ENCODE measurements around the gene SMARCA2.
"Not testable (repeated sequence)": the region's sequence is repeated elsewhere in the genome, so short reads cannot be mapped to it uniquely, and the experiment has no call there.

SMARCA2 gene

DNA sequence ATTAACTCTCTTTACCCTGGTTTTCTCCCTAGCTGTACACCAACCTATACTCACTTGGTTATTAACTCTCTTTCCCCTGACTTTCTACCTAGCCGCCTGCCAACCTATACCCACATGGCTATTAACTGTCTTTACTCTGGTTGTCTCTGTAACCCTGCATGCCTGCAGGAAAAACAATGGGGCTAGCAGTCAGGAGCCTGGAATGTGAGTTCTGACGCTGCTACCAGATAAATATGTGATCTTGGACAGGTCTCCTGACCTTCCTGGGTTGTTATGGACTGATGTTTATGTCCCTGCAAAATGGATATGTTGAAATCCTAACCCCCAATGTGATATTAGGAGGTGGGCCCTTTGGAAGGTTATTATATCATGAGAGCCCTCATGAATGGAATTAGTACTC lies 119.2 kb downstream of the SMARCA2 start:
- Histone ChIP-seq H3K9me3 (ENCODE audit: insufficient read depth, low read depth, low read length) (no peaks in the 10 kb centered on the region), H3K9ac (ENCODE audit: low read depth, low read length) (no peak overlapping the region), H3K36me3 (ENCODE audit: insufficient read depth, low read depth, low read length) (no peaks in the 10 kb centered on the region)

DNA sequence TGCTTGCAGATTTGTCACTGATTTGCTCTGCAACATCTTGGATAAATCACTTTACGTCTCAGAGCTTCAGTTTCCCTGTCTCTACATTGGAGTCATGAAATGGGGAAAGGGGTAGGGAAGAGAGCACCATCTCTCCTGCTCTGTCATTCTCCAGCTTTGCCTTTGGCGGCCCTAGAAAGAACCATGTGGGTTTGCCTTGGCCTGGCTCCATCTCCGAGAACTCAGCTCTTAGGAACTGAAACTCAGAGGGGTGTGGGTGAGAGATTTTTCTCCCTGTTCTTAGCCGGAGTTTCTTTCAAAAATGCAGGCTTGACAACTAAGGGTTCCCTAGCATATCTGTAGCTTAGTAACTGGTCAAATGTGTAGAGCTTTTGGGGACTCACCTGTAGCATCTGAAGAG lies 123.5 kb downstream of the SMARCA2 start:
- Histone ChIP-seq H3K9ac (ENCODE audit: low read depth, low read length) (no peak overlapping the region), H3K27ac (ENCODE audit: low read length) (no peak overlapping the region), H3K4me3 (ENCODE audit: low read length) (no peak overlapping the region), H3K9me3 (ENCODE audit: insufficient read depth, low read depth, low read length) (no peaks in the 10 kb centered on the region), H3K4me1 (ENCODE audit: insufficient read depth, low read length) (peaks cover 10% of the 10 kb centered on the region; the same call in 1 of the 2 replicates), H3K27me3 (ENCODE audit: insufficient read depth, low read length) (no peaks in the 10 kb centered on the region), H3K36me3 (ENCODE audit: insufficient read depth, low read depth, low read length) (no peaks in the 10 kb centered on the region)

More for the DNA sequence above, 119.2 kb downstream of the SMARCA2 start:
- Histone ChIP-seq H3K27ac (ENCODE audit: low read length) (no peak overlapping the region), H3K4me1 (ENCODE audit: insufficient read depth, low read length) (peaks cover 7% of the 10 kb centered on the region), H3K27me3 (ENCODE audit: insufficient read depth, low read length) (no peaks in the 10 kb centered on the region), H3K4me3 (ENCODE audit: low read length) (no peak overlapping the region)

DNA sequence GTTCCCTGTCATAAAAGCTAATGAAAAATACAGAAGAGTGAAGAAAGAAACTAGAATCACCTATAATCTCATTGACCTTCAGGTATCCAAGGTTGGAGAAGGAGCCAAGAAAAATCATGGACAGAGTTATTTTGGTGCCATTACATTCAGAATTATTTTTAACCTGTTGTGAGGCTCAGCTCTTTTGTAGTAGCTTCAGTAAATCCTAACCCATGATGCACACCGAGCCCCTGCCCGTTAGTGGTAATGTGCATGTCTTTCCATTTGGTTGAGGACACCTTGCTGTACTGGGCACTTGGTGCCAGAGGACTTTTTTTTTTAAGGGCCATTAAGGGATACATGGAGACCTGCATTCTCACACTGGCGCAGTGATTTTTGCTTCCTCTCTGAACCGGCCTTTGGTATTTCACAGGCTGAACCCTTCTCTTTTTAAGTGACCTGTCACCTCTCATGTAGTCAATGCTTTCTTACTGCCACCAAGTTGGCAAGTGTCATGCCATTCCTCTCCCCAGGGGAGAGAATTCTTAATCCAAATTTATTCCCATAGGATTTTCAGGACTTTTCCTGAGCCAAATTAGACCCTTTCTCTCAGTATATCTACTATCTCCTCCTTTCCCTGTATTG lies 125.6 kb downstream of the SMARCA2 start:
- Histone ChIP-seq H3K36me3 (ENCODE audit: insufficient read depth, low read depth, low read length) (no peaks in the 10 kb centered on the region), H3K4me1 (ENCODE audit: insufficient read depth, low read length) (peaks cover 5% of the 10 kb centered on the region; the same call in 1 of the 2 replicates), H3K27ac (ENCODE audit: low read length) (no peak overlapping the region), H3K4me3 (ENCODE audit: low read length) (no peak overlapping the region), H3K27me3 (ENCODE audit: insufficient read depth, low read length) (no peaks in the 10 kb centered on the region), H3K9me3 (ENCODE audit: insufficient read depth, low read depth, low read length) (no peaks in the 10 kb centered on the region), H3K9ac (ENCODE audit: low read depth, low read length) (no peak overlapping the region)

DNA sequence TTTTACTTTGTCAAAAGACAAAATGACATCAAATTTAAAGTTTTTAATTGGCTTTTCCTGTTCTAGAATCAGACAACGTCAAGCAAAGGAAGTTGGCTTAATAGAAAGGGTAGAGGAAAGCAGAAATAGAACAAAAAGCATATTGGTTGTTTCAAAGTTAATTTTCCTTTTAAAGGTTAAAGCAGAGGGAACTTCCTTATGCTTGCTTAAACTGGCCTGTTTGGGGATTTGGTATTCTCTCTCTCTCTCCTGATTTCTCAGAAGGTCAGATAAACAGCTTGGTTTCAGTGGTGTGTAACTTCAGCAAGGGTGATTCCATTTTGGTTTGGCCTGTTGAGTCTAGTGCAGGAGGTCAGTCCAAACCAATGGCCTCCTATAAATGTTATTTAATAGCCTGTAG lies 127.1 kb downstream of the SMARCA2 start:
- no peaks in the 10 kb centered on the region for H3K9me3 ChIP-seq (ENCODE audit: insufficient read depth, low read depth, low read length)
- no peaks in the 10 kb centered on the region for H3K36me3 ChIP-seq (ENCODE audit: insufficient read depth, low read depth, low read length)
- no peak overlapping the region for H3K27ac ChIP-seq (ENCODE audit: low read length)
- H3K27me3 ChIP-seq (ENCODE audit: insufficient read depth, low read length): no peaks in the 10 kb centered on the region
- H3K9ac ChIP-seq (ENCODE audit: low read depth, low read length): no peak overlapping the region
- no peak overlapping the region for H3K4me3 ChIP-seq (ENCODE audit: low read length)
- H3K4me1 ChIP-seq (ENCODE audit: insufficient read depth, low read length): peaks cover 8% of the 10 kb centered on the region; the same call in 1 of the 2 replicates

GRCh38 chr9:2144619-2145018 lies 129.5 kb downstream of the SMARCA2 start:
- H3K36me3 ChIP-seq (ENCODE audit: insufficient read depth, low read depth, low read length): no peaks in the 10 kb centered on the region
- peaks cover 8% of the 10 kb centered on the region; the same call in 1 of the 2 replicates for H3K4me1 ChIP-seq (ENCODE audit: insufficient read depth, low read length)
- H3K9ac ChIP-seq (ENCODE audit: low read depth, low read length): no peak overlapping the region
- no peak overlapping the region for H3K27ac ChIP-seq (ENCODE audit: low read length)
- no peaks in the 10 kb centered on the region for H3K27me3 ChIP-seq (ENCODE audit: insufficient read depth, low read length)
- H3K9me3 ChIP-seq (ENCODE audit: insufficient read depth, low read depth, low read length): no peaks in the 10 kb centered on the region
- no peak overlapping the region for H3K4me3 ChIP-seq (ENCODE audit: low read length)

DNA sequence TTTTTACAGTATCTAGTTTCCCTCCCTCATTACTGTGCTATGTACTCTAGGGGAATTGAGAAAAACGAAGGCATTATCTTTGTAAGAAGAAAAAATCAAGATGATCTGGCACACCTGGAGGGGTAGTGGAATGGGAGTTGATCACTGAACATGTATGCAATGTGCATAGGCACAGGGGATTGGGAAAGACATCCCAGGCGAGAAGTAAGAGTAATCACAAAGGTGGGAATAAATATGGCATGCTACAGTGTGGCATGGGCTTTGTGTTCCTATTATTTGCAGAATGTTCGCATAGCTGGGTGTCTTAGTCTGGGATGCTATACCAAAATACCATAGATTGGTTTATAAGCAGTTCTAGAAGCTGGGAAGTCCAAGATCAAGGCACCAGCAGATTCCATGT lies 130.6 kb downstream of the SMARCA2 start:
- Histone ChIP-seq H3K4me1 (ENCODE audit: insufficient read depth, low read length) (peaks cover 8% of the 10 kb centered on the region; the same call in 1 of the 2 replicates), H3K27me3 (ENCODE audit: insufficient read depth, low read length) (no peaks in the 10 kb centered on the region), H3K4me3 (ENCODE audit: low read length) (no peak overlapping the region), H3K27ac (ENCODE audit: low read length) (no peak overlapping the region), H3K9me3 (ENCODE audit: insufficient read depth, low read depth, low read length) (no peaks in the 10 kb centered on the region), H3K9ac (ENCODE audit: low read depth, low read length) (no peak overlapping the region), H3K36me3 (ENCODE audit: insufficient read depth, low read depth, low read length) (no peaks in the 10 kb centered on the region)

DNA sequence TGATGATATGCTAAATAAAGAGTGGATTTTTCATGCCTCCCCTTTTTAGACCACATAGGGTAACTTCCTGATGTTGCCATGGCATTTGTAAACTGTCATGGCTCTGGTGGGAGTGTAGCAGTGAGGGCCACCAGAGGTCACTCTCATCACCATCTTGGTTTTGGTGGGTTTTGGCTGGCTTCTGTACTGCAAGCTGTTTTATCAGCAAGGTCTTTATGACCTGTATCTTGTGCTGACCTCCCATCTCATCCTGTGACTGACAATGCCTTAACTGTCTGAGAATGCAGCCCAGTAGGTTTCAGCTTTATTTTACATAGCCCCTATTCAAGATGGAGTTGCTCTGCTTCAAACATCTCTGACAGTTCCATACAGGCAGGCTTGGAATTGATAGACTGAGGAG lies 131.6 kb downstream of the SMARCA2 start:
- H3K9ac ChIP-seq (ENCODE audit: low read depth, low read length); H3K27ac ChIP-seq (ENCODE audit: low read length); H3K27me3 ChIP-seq (ENCODE audit: insufficient read depth, low read length); H3K36me3 ChIP-seq (ENCODE audit: insufficient read depth, low read depth, low read length); H3K4me3 ChIP-seq (ENCODE audit: low read length); H3K4me1 ChIP-seq (ENCODE audit: insufficient read depth, low read length); H3K9me3 ChIP-seq (ENCODE audit: insufficient read depth, low read depth, low read length): not testable (repeated sequence)

DNA sequence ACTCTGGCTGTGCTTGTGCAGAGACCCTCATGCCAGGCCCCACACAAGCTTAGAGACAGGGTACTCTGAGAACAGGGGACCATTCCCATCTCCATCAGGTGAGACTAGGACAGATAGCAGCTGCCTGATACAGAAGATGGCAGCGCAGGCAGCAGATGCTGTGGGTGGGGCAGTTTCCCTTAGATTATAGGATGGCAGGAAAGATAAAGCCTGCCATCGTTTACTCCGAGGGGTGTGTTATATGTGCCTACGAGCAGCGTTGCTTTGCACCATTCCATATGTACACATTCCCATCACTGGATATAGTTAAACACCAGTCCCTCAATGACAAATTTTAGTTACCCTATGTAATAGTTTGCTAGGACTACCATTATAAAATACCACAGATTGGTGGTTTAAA lies 135.2 kb downstream of the SMARCA2 start:
- peaks cover 3% of the 10 kb centered on the region; the same call in 1 of the 2 replicates for H3K4me1 ChIP-seq (ENCODE audit: insufficient read depth, low read length)
- no peak overlapping the region for H3K9ac ChIP-seq (ENCODE audit: low read depth, low read length)
- H3K27me3 ChIP-seq (ENCODE audit: insufficient read depth, low read length): no peaks in the 10 kb centered on the region
- H3K9me3 ChIP-seq (ENCODE audit: insufficient read depth, low read depth, low read length): no peaks in the 10 kb centered on the region
- no peak overlapping the region for H3K27ac ChIP-seq (ENCODE audit: low read length)
- no peak overlapping the region for H3K4me3 ChIP-seq (ENCODE audit: low read length)
- H3K36me3 ChIP-seq (ENCODE audit: insufficient read depth, low read depth, low read length): no peaks in the 10 kb centered on the region

GRCh38 chr9:2151171-2151570 lies 136.0 kb downstream of the SMARCA2 start:
- Histone ChIP-seq H3K9me3 (ENCODE audit: insufficient read depth, low read depth, low read length) (no peaks in the 10 kb centered on the region), H3K27me3 (ENCODE audit: insufficient read depth, low read length) (no peaks in the 10 kb centered on the region), H3K4me3 (ENCODE audit: low read length) (no peak overlapping the region), H3K4me1 (ENCODE audit: insufficient read depth, low read length) (peaks cover 3% of the 10 kb centered on the region; the same call in 1 of the 2 replicates), H3K27ac (ENCODE audit: low read length) (no peak overlapping the region), H3K36me3 (ENCODE audit: insufficient read depth, low read depth, low read length) (no peaks in the 10 kb centered on the region), H3K9ac (ENCODE audit: low read depth, low read length) (no peak overlapping the region)

- H3K9me3 ChIP-seq (ENCODE audit: insufficient read depth, low read depth, low read length): no peaks in the 10 kb centered on the region
- no peaks in the 10 kb centered on the region for H3K36me3 ChIP-seq (ENCODE audit: insufficient read depth, low read depth, low read length)
- H3K9ac ChIP-seq (ENCODE audit: low read depth, low read length): no peak overlapping the region
- H3K27ac ChIP-seq (ENCODE audit: low read length): no peak overlapping the region
- H3K4me3 ChIP-seq (ENCODE audit: low read length): no peak overlapping the region
- no peaks in the 10 kb centered on the region for H3K27me3 ChIP-seq (ENCODE audit: insufficient read depth, low read length)
- H3K4me1 ChIP-seq (ENCODE audit: insufficient read depth, low read length): peaks cover 13% of the 10 kb centered on the region
Measured at GRCh38 chr9:2152966-2153629, 138.0 kb downstream of the SMARCA2 start.

GRCh38 chr9:2153630-2154217 lies 138.6 kb downstream of the SMARCA2 start:
- H3K27me3 ChIP-seq (ENCODE audit: insufficient read depth, low read length): no peaks in the 10 kb centered on the region
- H3K4me3 ChIP-seq (ENCODE audit: low read length): no peak overlapping the region
- H3K9ac ChIP-seq (ENCODE audit: low read depth, low read length): no peak overlapping the region
- no peak overlapping the region for H3K27ac ChIP-seq (ENCODE audit: low read length)
- peaks cover 14% of the 10 kb centered on the region for H3K4me1 ChIP-seq (ENCODE audit: insufficient read depth, low read length)
- no peaks in the 10 kb centered on the region for H3K9me3 ChIP-seq (ENCODE audit: insufficient read depth, low read depth, low read length)
- no peaks in the 10 kb centered on the region for H3K36me3 ChIP-seq (ENCODE audit: insufficient read depth, low read depth, low read length)

DNA sequence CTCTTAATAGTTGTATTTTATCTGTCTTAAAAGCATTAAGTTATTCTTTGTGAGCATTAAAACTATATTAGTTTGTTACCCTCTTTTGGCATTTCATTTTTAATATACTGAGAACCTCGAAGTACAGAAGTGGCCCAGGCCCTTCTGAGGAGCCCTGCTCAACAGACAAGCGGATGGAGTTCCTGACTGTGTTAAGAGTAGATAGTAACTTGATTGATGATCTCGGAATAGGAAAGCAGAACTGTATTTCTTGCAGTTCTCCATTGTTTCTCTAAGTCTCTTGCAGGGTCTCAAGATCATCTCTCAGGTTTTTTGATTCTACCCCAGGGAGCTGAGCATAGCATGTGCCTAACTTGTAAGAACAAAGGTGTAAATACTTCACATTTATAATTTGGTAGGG lies 139.6 kb downstream of the SMARCA2 start:
- H3K4me1 ChIP-seq (ENCODE audit: insufficient read depth, low read length): peaks cover 24% of the 10 kb centered on the region

More for the DNA sequence above, 139.6 kb downstream of the SMARCA2 start:
- H3K27me3 ChIP-seq (ENCODE audit: insufficient read depth, low read length): no peaks in the 10 kb centered on the region
- no peak overlapping the region for H3K27ac ChIP-seq (ENCODE audit: low read length)
- H3K36me3 ChIP-seq (ENCODE audit: insufficient read depth, low read depth, low read length): no peaks in the 10 kb centered on the region
- no peaks in the 10 kb centered on the region for H3K9me3 ChIP-seq (ENCODE audit: insufficient read depth, low read depth, low read length)
- no peak overlapping the region for H3K4me3 ChIP-seq (ENCODE audit: low read length)
- H3K9ac ChIP-seq (ENCODE audit: low read depth, low read length): no peak overlapping the region

All from iPS-20b (cell line).